ENCODE data around the gene KLK5.
"Not testable (repeated sequence)": the region's sequence is repeated elsewhere in the genome, so short reads cannot be mapped to it uniquely, and the experiment has no call there.

Gene KLK5, protein sequence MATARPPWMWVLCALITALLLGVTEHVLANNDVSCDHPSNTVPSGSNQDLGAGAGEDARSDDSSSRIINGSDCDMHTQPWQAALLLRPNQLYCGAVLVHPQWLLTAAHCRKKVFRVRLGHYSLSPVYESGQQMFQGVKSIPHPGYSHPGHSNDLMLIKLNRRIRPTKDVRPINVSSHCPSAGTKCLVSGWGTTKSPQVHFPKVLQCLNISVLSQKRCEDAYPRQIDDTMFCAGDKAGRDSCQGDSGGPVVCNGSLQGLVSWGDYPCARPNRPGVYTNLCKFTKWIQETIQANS

DNA sequence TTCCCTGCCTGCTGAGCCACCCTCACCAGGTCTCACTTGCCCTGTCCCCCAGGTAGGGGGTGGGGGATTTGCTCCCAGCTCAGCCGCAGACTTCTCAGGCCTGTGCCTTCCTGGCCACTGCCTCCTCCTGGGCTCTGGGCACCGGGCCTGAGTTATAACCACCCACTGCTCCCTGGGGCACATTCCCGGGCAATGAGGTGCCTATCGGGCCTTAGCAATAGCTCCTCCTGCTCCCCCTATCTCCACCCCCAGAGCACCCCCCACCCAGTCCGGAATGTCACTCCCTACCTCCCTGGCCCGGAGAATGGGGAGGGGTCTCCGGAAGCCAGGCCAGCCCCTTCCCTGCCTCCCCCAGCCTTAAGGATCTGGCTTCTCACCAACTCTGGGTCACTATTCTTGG is at the start of gene KLK5:
Gene KLK5 (minus strand): TSS at position 129 of the 400 bp plus-strand sequence. CDS start 381 bp downstream, outside the sequence.
- no peak for DNase-seq

- no peak for DNase-seq
These were observed 49.3 kb upstream of the KLK5 start for GRCh38 chr19:51002089-51002532.

- DNase-seq, result no peak
These were observed 48.7 kb upstream of the KLK5 start, which contains the start of gene KLK8 for GRCh38 chr19:51001515-51001914. KLK8 (minus strand) TSS chr19:51001604; CDS start chr19:51001167, 437 bp downstream.

GRCh38 chr19:51000981-51001380 is 48.1 kb upstream of the KLK5 start:
- no peak for DNase-seq

DNA sequence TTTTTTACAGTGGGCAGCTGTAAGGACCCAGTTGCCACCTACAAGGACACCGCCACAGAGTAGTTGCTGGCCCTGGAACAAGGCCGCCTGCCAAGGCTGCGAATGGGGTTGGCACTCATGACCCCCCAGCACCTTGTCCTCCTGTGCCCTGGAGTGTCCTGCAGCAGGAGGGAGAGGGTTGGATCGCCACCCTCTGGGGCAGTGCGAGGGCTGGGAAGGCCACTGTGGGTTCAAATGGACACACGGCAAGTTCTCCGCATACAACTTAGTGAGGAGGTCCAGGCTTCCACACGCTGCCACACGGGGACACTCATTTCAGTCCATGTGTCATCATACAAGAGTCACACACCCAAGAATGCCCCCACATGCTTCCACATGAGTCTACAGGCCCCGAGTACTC is 47.6 kb upstream of the KLK5 start:
- no peak for DNase-seq

DNA sequence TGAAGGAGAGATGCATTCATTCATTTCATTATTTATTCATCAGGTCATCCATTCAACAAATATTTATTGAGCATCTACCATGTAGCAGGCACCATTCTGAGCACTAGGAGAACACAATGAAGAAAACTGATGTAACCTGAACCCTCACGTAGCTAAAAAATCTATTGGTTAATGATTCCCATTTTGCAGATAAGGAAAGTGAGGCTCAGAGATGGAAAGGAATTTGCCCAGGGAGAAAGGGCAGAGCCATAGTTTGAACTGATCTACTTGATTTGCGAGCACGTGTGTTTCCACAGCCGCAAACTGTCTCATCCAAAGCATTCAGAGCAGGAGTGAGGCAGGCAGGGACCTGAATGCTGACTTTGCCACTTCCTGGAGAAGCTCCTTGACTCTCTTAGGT is 45.8 kb upstream of the KLK5 start:
- no peak for DNase-seq

DNA sequence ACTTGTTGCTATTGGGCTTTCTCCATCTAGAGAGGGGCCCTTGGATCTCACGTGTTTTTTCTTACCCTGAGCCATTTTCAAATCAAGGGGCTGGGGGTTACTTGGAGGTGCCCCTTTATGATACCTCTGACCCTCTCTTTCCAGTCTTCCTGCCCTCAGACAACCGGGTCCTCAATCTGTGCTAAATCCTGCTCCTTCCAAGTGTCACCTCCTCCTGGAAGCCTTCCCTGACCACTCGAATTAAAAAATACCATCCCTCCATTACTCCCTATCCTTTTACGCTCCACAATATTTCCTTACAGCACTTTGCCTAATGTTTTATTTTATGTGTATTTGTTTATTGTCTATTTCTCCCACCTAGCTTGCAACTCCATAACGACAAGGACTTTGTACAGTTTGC is 45.2 kb upstream of the KLK5 start:
- no peak for DNase-seq

GRCh38 chr19:50994129-50994528 is 41.3 kb upstream of the KLK5 start:
- no peak for DNase-seq

GRCh38 chr19:50992666-50993035 is 39.8 kb upstream of the KLK5 start:
- no peak for DNase-seq

DNA sequence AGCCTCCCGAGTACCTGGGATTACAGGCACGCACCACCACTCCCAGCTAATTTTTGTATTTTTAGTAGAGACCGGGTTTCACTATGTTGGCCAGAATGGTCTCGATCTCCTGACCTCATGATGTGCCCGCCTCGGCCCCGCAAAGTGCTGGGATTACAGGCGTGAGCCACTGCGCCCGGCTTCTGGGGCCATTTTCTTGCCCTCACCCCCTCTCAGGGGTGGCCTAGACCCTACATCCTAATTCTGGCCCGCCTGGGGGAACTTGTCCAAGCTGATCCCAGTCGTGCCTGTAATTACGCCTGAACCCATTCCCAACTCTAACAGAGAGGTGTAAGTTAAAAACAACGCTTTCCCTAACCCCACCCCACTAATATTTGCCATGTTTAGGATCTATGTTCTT is 31.6 kb upstream of the KLK5 start:
- DNase-seq, result not testable (repeated sequence)

DNA sequence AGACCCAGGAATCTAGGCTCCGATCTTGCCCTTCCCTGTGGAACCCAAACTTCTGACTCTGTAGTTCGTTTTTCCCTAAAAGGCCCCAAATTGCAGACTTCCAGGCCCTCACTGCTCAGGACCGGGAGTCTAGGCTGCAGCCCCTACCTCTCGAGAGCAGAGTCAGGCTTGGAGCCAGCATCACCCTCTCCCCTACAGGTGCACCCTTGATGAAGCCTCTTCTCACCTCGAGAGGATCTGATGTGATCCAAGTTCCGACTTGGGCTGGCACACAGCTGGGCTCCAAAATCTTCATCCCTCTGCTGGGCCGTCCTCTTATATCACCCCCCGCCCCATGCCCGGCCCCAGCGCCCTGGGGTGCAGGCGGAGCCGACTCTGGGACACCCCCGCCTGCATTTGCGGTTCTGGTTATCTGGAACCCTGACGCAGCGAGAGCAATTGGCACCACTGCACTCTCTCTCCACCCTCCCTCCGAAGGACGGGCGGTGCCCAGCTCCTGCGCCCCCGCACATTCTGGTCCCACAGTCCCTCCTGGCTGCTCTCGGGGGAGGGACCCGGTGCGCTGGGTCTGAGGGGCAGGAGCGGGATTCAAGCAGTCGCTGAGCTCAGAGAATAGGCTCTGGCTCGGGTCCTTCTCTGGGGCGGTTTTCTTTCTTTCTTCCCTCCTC is 30.9 kb upstream of the KLK5 start, which contains the start of gene KLK7:
Gene KLK7 (minus strand): TSS at position 293 of the 668 bp plus-strand sequence. CDS start 1,518 bp downstream, outside the sequence.
- DNase-seq, result no peak

- DNase-seq, result no peak
These were observed 29.3 kb upstream of the KLK5 start for GRCh38 chr19:50982186-50982585.

DNA sequence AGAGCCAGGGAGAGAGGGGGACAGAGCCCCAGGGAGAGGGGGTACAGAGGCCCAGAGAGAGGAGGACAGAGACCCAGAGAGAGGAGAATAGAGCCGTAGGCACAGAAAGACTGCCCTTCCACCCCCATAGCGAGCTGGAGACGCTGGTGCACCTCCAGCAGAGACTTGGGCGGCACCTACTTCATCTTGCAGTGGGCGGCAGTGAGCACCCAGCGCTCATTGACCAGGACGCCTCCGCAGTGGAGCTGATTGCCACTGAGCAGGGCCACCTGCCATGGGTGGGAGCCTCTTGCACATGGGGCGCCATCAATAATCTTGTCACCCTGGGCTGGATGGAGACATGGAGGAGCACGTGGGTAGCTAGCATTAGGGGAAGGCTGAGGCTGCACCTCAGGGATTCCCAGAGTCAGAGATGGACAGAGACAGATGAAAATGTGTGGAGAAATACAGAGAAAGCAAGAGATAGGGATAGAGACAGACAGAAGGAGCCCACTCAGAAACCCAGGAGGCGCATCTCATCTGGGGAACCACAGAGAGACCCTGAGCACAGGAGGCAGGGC is 28.8 kb upstream of the KLK5 start:
- DNase-seq, result no peak

DNA sequence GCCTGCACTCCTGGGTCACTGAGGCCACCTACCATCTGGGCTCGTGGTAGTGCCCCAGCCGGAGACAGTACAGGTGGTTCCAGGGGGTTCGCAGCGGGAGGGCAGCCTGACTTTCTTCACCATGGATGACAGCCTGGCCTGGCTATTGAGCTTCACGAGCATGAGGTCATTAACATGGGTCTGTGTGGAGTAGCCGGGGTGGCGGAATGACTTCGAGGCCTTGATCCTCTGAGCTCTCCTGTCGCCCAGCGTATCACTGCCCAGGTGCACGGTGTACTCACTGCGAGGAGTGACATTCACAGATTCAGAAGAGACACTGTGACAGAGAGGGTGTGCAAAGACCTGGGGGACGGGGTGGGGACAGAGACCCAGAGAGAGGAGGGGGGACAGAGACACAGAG is 27.4 kb upstream of the KLK5 start:
- DNase-seq, result no peak

GRCh38 chr19:50979758-50980157 is 26.9 kb upstream of the KLK5 start:
- DNase-seq, result no peak

GRCh38 chr19:50978772-50979390 is 26.0 kb upstream of the KLK5 start:
- DNase-seq, result no peak

DNA sequence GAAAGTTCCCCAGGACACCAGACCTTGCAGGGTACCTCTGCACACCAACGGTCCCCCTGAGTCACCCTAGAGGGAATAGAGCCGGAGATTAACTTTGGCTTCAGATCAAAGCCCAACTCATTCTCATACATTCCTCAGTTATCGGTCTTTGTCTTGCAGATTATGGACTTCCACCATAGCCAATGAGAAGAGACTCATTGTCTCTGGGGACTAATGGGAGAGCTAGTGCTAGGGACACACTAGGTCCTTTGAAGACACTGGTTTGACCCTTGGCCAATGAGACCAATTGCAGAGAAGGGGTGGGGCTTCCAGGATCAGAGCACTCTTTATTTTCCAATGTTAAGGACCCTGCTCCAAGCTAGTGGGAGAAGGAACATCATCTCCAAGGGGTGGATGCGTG is 24.8 kb upstream of the KLK5 start:
- no peak for DNase-seq

DNA sequence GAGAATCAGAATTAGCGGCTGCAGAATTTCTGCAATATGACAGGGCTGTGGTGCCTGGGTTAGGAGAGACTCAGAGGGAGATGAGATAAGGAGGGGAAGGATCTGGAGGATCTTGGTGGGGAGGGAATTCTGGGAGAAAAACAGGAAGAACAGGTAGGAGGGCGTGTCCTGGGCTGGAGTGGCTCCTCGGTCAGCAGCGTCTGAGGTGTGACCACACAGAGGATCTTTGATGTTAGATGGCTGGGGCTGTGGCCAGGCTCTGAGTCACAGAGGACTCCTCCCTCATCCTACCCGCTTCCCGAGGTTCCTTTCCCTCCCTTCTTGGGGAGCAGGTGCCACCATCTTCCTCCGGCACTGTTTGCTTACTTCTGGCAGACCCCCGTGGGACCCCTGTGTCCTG is 22.9 kb upstream of the KLK5 start:
- no peak for DNase-seq

- no peak for DNase-seq
These were observed 22.1 kb upstream of the KLK5 start for GRCh38 chr19:50974702-50975556.

- DNase-seq, result no peak
These were observed 20.0 kb upstream of the KLK5 start for GRCh38 chr19:50972795-50973376.

GRCh38 chr19:50969810-50970209 is 17.0 kb upstream of the KLK5 start:
- not testable (repeated sequence) for DNase-seq

GRCh38 chr19:50969413-50969760 is 16.5 kb upstream of the KLK5 start, which contains the start of gene KLK6:
KLK6 (minus strand) TSS chr19:50969591; CDS start chr19:50968104, 1,487 bp downstream.
- DNase-seq, result no peak

Data from NCI-H1048 (cell line).